Lower lobe of right lung (tissue), 2 donors: Measurements from ENCODE around the gene PTPRN2. TPM values are rescaled to one million over a fixed set of nuclear protein-coding genes. Genes with fewer than 3 reads are reported as not detected.
A peak's percentile ranks its signal among the peaks of the same experiment; 100 is the strongest.

Experiments
- ATAC-seq, 2 donors: fragments of 200-7000 bp; cut with Tn5 transposase; one replicate each; pipeline ENCODE4 v1.9.1; 2020 to 2022; ENCODE audit warnings: mild to moderate bottlenecking in 2 of 2, moderate library complexity in 2 of 2
- DNase-seq: peaks from one replicate; pipeline ENCODE4 v3.0.0-alpha.2; 2020
- H3K27ac ChIP-seq: fragments of 200-600 bp; one replicate; pipeline ENCODE4 v1.8.0; 2022
- H3K27me3 ChIP-seq: fragments of 200-600 bp; one replicate; pipeline ENCODE4 v1.8.0; 2022; ENCODE audit warnings: low read depth
- H3K36me3 ChIP-seq: fragments of 200-600 bp; one replicate; pipeline ENCODE4 v1.8.0; 2022; ENCODE audit warnings: mild to moderate bottlenecking
- H3K4me1 ChIP-seq: fragments of 200-600 bp; one replicate; pipeline ENCODE4 v1.8.0; 2022
- H3K4me3 ChIP-seq: fragments of 200-600 bp; one replicate; pipeline ENCODE4 v1.8.0; 2022; ENCODE audit warnings: mild to moderate bottlenecking
- H3K9me3 ChIP-seq: fragments of 200-600 bp; one replicate; pipeline ENCODE4 v1.8.0; 2022
- CTCF ChIP-seq: fragments of 200-600 bp; IDR thresholded peaks from one replicate; pipeline ENCODE4 v1.8.0; 2022; ENCODE audit warnings: antibody characterized with exemption, mild to moderate bottlenecking
- intact Hi-C: fragments of 100-400 bp; cut with DNase I; formaldehyde crosslinking; loops from one replicate; pipeline ENCODE4 v1.11.0; 2022
- total RNA-seq: library from RNA; stranded (reverse); fragmentation: NEBNext Ultra II Directional; extraction: Animal tissue kit (Norgen Biotek cat#: 25700); gene quantifications from one replicate; pipeline ENCODE4 v1.2.1, GENCODE V29; 2021
- donor health status: DM: no; HTN: yes; CAD: no; lungs with severe emphysema.

PTPRN2 gene
- total RNA-seq, 1 donor from 2014 or later = 6.8 TPM

- intact Hi-C loops = no loop called here
- H3K9me3 ChIP-seq = no peaks in the 10 kb centered on the region
- DNase-seq (no peak), ATAC-seq (peak in 1 of 2 donors; percentile 7)
- no peaks in the 10 kb centered on the region for H3K36me3 ChIP-seq
- TF ChIP-seq CTCF = no peak
- H3K4me1 ChIP-seq = no peaks in the 10 kb centered on the region
- no peak overlapping the region for H3K4me3 ChIP-seq
- no peaks in the 10 kb centered on the region for H3K27me3 ChIP-seq
- H3K27ac ChIP-seq = no peak overlapping the region
Observed at GRCh38 chr7:158101821-158102450, 485.7 kb downstream of the PTPRN2 start.

GRCh38 chr7:158098125-158099030 lies 489.2 kb downstream of the PTPRN2 start:
- TF ChIP-seq CTCF = no peak
- no peaks in the 10 kb centered on the region for H3K4me1 ChIP-seq
- no peak overlapping the region for H3K4me3 ChIP-seq
- no peak overlapping the region for H3K27ac ChIP-seq
- H3K36me3 ChIP-seq = no peaks in the 10 kb centered on the region
- H3K9me3 ChIP-seq = no peaks in the 10 kb centered on the region
- H3K27me3 ChIP-seq = no peaks in the 10 kb centered on the region
- intact Hi-C loops = no loop called here
- DNase-seq (no peak), ATAC-seq (peak in 1 of 2 donors; percentile 16)

DNA sequence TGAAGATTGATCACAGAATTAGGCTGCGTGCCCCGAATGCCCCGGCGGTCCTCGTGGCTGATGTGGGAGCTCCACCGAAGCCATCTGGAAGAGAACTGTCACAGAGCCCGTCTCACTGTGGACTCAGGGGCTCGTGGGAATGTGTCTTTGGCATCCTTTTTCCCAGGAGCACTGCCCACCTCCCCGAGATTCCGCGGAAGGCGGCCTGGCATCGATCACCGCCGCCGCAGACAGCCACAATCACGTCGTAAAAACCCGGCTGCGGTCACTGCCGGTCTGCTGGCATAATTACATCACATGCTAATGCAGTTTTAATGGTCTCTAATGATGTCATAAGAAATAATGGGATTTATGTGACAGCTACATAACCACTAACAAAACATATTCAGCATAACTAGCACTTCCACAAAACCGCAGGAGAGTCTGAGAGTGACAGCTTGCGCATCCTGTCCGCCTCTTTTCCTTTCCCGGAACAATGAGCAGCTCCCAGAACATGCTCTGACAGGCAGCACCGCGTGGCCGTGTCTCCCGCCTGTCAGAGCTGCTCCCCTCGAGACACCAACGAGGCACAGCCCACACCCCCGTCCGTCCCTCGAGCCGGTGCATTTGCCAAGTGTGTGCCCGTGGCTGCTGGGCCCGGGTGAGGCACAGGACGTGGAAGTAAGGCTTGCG lies 490.0 kb downstream of the PTPRN2 start:
- no peak overlapping the region for H3K4me3 ChIP-seq
- TF ChIP-seq CTCF = no peak
- ATAC-seq = peak in 1 of 2 donors; percentile 41
- no peak overlapping the region for H3K27ac ChIP-seq
- H3K36me3 ChIP-seq = no peaks in the 10 kb centered on the region
- no peaks in the 10 kb centered on the region for H3K9me3 ChIP-seq
- DNase-seq = no peak
- H3K4me1 ChIP-seq = no peaks in the 10 kb centered on the region
- intact Hi-C loops = no loop called here
- no peaks in the 10 kb centered on the region for H3K27me3 ChIP-seq

GRCh38 chr7:158097106-158097452 lies 490.5 kb downstream of the PTPRN2 start:
- Histone ChIP-seq H3K36me3 (no peaks in the 10 kb centered on the region), H3K27me3 (no peaks in the 10 kb centered on the region), H3K27ac (no peak overlapping the region), H3K9me3 (no peaks in the 10 kb centered on the region), H3K4me1 (no peaks in the 10 kb centered on the region), H3K4me3 (no peak overlapping the region)
- ATAC-seq (no peak), DNase-seq (no peak)
- TF ChIP-seq CTCF = no peak
- intact Hi-C loops = no loop called here

DNA sequence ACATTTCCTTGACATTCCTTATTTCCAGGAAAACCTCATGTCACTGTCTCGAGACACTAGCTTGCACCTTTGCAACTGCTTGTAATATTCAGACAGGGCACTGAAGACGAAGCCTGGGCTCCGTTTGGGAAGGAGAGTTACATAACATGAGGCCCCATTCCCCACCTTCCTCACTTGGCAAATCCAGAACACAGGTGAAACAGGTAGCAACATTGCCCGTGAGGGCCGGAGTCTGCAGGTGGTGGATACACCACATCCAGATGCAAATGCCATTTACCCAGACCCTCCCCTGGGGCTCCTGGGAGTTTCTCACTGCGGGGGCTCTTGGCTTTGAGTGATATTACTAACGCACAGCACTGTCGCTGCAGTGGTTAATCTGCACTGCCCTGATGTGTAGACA lies 491.0 kb downstream of the PTPRN2 start:
- ATAC-seq (no peak), DNase-seq (no peak)
- Histone ChIP-seq H3K9me3 (no peaks in the 10 kb centered on the region), H3K4me1 (no peaks in the 10 kb centered on the region), H3K36me3 (no peaks in the 10 kb centered on the region), H3K27ac (no peak overlapping the region), H3K27me3 (no peaks in the 10 kb centered on the region), H3K4me3 (no peak overlapping the region)
- no peak for TF ChIP-seq CTCF
- intact Hi-C loops = no loop called here
